ENCODE data around the gene ZNF777.

GRCh38 chr7:149462101-149462520, 1.2 kb upstream of the ZNF777 start:
- TF ChIP-seq MXI1 (conservative IDR thresholded peaks at IDR 0.05; ENCODE audit: poor library complexity, severe bottlenecking), result no peak
- TF ChIP-seq EP300 (conservative IDR thresholded peaks at IDR 0.05; ENCODE audit: poor library complexity, severe bottlenecking), result no peak
